NT2/D1 (cell line): ENCODE results near the gene NRXN3.

Source experiments
- SUZ12 ChIP-seq: IDR thresholded peaks from 2 replicates; pipeline ENCODE4 v1.6.1; 2011; ENCODE audit not compliant: insufficient read length, insufficient read depth; ENCODE audit errors: extremely low read depth
- YY1 ChIP-seq: IDR thresholded peaks from 2 replicates; pipeline ENCODE4 v1.6.1; 2011; ENCODE audit not compliant: insufficient read length, insufficient read depth
- ZNF274 ChIP-seq: IDR thresholded peaks from 2 replicates; pipeline ENCODE4 v1.6.1; 2011; ENCODE audit warnings: mild to moderate bottlenecking, low read depth, low read length

DNA sequence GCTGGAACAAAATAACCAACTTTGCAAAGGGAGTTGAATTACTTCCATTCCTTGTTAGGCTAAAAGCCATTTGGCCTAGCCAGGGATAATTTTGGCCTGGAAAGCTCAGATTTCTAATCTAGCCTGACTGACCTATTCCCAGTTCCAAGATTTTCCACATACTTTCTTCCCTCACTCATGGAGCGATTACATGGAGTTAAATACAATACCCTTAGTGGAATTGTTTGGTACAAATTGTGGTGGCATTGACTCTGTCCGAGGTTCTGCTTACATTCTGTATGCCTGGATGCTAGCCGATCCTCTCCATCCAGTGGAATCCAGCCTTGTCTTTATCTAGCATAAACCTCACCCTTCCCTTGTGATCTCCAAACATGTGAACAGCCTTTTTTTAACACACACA is 1076.0 kb downstream of the NRXN3 start:
- TF ChIP-seq YY1 (no peak), ZNF274 (no peak), SUZ12 (no peak)
